Hepatocyte (in vitro differentiated cells): Measurements from ENCODE around the gene GRM8.

Experiments
- CTCF ChIP-seq: fragments of 200-600 bp; sonication (generic); IDR thresholded peaks from 2 replicates; pipeline ENCODE4 v1.5.1; 2016; ENCODE audit warnings: antibody characterized with exemption, mild to moderate bottlenecking; ENCODE audit not compliant: poor library complexity
- EZH2 ChIP-seq: fragments of 200-600 bp; sonication (generic); IDR thresholded peaks from 2 replicates; pipeline ENCODE4 v1.6.1; 2016; ENCODE audit warnings: antibody characterized with exemption, mild to moderate bottlenecking, borderline replicate concordance

DNA sequence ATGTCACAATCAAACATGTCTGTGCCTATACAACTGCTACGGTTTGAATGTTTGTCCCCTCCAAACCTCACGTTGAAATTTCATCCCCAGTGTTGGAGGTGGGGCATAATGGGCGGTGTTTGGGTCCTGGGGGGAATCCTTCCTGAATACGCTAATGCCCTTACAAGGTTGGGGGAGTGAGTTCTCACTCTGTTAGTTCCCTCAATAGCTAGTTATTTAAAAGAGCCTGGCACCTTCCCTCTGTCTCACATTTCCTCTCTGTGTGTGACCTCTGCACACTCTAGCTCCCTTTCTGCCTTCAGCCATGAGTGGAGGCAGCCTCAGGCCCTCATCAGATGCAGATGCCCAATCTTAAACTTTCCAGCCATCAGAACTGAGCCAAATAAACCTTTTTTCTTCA lies 129.5 kb downstream of the GRM8 start:
- TF ChIP-seq CTCF, result no peak
- TF ChIP-seq EZH2, result no peak
